ENCODE measurements around the gene AKR1C1.

- TF ChIP-seq POLR2AphosphoS5 (IDR thresholded peaks at IDR 0.05; ENCODE audit: insufficient read depth, low read depth, low read length) (no peak), MYC (IDR thresholded peaks at IDR 0.05; ENCODE audit: low read depth, low read length) (no peak), EZH2 (IDR thresholded peaks at IDR 0.05; ENCODE audit: borderline replicate concordance, low read depth, low read length, severe bottlenecking) (no peak), POLR2A (IDR thresholded peaks at IDR 0.05; ENCODE audit: low read depth, low read length) (no peak), MAX (IDR thresholded peaks at IDR 0.05; ENCODE audit: insufficient read depth, insufficient read length) (no peak), JUN (IDR thresholded peaks at IDR 0.05; ENCODE audit: borderline replicate concordance, insufficient read depth, insufficient read length, low read depth) (no peak), FOS (IDR thresholded peaks at IDR 0.05; ENCODE audit: borderline replicate concordance, insufficient read depth, low read length) (no peak)
- TF ChIP-seq, protein P1, sequence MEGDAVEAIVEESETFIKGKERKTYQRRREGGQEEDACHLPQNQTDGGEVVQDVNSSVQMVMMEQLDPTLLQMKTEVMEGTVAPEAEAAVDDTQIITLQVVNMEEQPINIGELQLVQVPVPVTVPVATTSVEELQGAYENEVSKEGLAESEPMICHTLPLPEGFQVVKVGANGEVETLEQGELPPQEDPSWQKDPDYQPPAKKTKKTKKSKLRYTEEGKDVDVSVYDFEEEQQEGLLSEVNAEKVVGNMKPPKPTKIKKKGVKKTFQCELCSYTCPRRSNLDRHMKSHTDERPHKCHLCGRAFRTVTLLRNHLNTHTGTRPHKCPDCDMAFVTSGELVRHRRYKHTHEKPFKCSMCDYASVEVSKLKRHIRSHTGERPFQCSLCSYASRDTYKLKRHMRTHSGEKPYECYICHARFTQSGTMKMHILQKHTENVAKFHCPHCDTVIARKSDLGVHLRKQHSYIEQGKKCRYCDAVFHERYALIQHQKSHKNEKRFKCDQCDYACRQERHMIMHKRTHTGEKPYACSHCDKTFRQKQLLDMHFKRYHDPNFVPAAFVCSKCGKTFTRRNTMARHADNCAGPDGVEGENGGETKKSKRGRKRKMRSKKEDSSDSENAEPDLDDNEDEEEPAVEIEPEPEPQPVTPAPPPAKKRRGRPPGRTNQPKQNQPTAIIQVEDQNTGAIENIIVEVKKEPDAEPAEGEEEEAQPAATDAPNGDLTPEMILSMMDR (IDR thresholded peaks at IDR 0.05; ENCODE audit: extremely low read depth in 1 of 2, insufficient read depth in 1 of 2, low read depth in 1 of 2, low read length in 2 of 2), result no peak
Measured at GRCh38 chr10:4990217-4990616, 27.0 kb downstream of the AKR1C1 start.
